Uterus (tissue), 4 donors: ENCODE data around the gene ZNF780A. TPM values are rescaled to one million over a fixed set of nuclear protein-coding genes. Genes with fewer than 3 reads are reported as not detected.

ENCODE experiments used
- DNase-seq, 2 donors: peaks; one replicate each; pipeline ENCODE4 v3.0.0-alpha.2; 2019 to 2020
- H3K27ac ChIP-seq, 2 donors: fragments of 200-600 bp; sonication (generic); 1 replicate in 1 of 2; 2 replicates in 1 of 2; pipeline ENCODE4 v1.5.1; 2016 to 2018
- H3K27me3 ChIP-seq, 2 donors: fragments of 200-600 bp; sonication (generic); one replicate each; pipeline ENCODE4 v1.5.1; 2018 to 2019; ENCODE audit warnings: control low read depth in 1 of 2
- H3K36me3 ChIP-seq, 2 donors: fragments of 200-600 bp; sonication (generic); one replicate each; pipeline ENCODE4 v1.5.1; 2019; ENCODE audit warnings: control low read depth in 1 of 2
- H3K4me1 ChIP-seq, 2 donors: fragments of 200-600 bp; sonication (generic); one replicate each; pipeline ENCODE4 v1.5.1; 2018 to 2019; ENCODE audit warnings: control low read depth in 1 of 2
- H3K4me3 ChIP-seq, 2 donors: fragments of 200-600 bp; sonication (generic); 1 replicate in 1 of 2; 2 replicates in 1 of 2; pipeline ENCODE4 v1.5.1; 2018 to 2019; ENCODE audit warnings: mild to moderate bottlenecking in 1 of 2
- H3K9me3 ChIP-seq, 2 donors: fragments of 200-600 bp; sonication (generic); one replicate each; pipeline ENCODE4 v1.5.1; 2019; ENCODE audit warnings: control low read depth in 1 of 2
- POLR2A ChIP-seq, 2 donors: fragments of 450-650 bp; IDR thresholded peaks; one replicate each; pipeline ENCODE4 v1.6.1; 2016; ENCODE audit warnings: antibody characterized with exemption in 2 of 2, mild to moderate bottlenecking in 1 of 2, moderate library complexity in 1 of 2
- intact Hi-C: fragments of 100-400 bp; cut with DNase I; formaldehyde crosslinking; loops from one replicate; pipeline ENCODE4 v1.15.1; 2023; ENCODE audit warnings: low total_unique reads
- total RNA-seq, 4 donors: library from RNA; depleted of rRNA in 3 of 4; stranded (reverse); fragments of >200 nt in 3 of 4; gene quantifications; one replicate each; pipeline versions ENCODE4 v1.1.0 to v1.2.4, GENCODE V29; 2014 to 2023
- TF ChIP-seq, protein P1 (sequence below), 4 experiments: fragments of 200-600 bp in 2 of 4; fragments of 450-650 bp in 2 of 4; sonication (generic) in 2 of 4; IDR thresholded peaks; one replicate each; pipeline ENCODE4 v1.5.1; 2016 to 2019; ENCODE audit warnings: antibody characterized with exemption in 4 of 4, mild to moderate bottlenecking in 2 of 4, moderate library complexity in 1 of 4
- donor health status: DM: yes; HTN: yes; CAD: no.

ZNF780A gene
- total RNA-seq, 4 donors from 2014 or later, result 9.4 to 52.9 (median 18.5) TPM

DNA sequence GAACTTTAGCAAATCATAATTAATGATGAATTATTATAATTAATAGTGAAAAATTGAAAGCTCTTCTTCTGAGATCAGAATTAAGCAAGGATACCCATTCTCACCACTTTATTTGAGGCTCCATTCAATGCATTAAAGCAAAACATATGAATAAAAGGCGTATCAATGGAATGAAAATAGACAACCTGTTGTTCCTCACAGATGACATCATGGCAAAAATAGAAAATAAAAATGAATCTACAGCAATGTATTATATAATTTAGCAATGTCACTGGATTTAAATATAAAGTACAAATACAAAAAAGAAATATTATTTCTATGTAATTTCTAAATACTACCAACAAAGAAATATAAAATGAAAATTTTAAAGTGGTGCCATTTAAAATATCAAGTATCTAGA, 11.1 kb upstream of the ZNF780A start:
- intact Hi-C loops, result no loop called here
- Histone ChIP-seq H3K9me3 (no peaks in the 10 kb centered on the region), H3K27ac (no peak overlapping the region), H3K36me3 (no peaks in the 10 kb centered on the region), H3K27me3 (peaks cover 0 to 3% of the 10 kb centered on the region in 2 donors), H3K4me3 (no peak overlapping the region), H3K4me1 (no peaks in the 10 kb centered on the region)
- DNase-seq, result no peak
- TF ChIP-seq, protein P1, sequence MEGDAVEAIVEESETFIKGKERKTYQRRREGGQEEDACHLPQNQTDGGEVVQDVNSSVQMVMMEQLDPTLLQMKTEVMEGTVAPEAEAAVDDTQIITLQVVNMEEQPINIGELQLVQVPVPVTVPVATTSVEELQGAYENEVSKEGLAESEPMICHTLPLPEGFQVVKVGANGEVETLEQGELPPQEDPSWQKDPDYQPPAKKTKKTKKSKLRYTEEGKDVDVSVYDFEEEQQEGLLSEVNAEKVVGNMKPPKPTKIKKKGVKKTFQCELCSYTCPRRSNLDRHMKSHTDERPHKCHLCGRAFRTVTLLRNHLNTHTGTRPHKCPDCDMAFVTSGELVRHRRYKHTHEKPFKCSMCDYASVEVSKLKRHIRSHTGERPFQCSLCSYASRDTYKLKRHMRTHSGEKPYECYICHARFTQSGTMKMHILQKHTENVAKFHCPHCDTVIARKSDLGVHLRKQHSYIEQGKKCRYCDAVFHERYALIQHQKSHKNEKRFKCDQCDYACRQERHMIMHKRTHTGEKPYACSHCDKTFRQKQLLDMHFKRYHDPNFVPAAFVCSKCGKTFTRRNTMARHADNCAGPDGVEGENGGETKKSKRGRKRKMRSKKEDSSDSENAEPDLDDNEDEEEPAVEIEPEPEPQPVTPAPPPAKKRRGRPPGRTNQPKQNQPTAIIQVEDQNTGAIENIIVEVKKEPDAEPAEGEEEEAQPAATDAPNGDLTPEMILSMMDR (IDR thresholded peaks at IDR 0.05), result no peak
- TF ChIP-seq POLR2A (IDR thresholded peaks at IDR 0.05), result no peak

DNA sequence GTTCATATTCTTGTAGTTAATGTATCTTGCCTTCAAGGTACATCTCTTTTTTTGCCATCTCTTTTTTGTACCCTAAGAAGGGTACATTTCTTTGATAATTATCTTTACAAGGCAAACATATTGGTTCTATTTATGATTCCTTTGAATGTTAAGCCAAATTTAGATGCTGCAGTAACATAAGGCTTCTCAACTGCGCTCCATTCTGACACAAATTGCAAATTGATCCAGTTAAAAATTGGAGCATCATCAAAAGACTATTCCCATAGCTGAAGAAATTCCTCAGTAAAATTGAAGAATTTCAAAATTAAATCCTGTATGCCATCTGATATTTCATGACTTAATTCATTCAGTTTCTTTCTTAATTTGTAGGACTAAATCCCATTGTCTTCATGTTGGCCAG, 2.7 kb upstream of the ZNF780A start:
- intact Hi-C loops, result no loop called here
- no peaks in the 10 kb centered on the region for H3K36me3 ChIP-seq
- H3K27me3 ChIP-seq, result no peaks in the 10 kb centered on the region
- H3K9me3 ChIP-seq, result no peaks in the 10 kb centered on the region
- H3K4me1 ChIP-seq, result no peaks in the 10 kb centered on the region
- no peak for DNase-seq
- H3K4me3 ChIP-seq, result no peak overlapping the region
- no peak overlapping the region for H3K27ac ChIP-seq
- TF ChIP-seq, protein P1 (IDR thresholded peaks at IDR 0.05), result no peak
- TF ChIP-seq POLR2A (IDR thresholded peaks at IDR 0.05), result no peak

GRCh38 chr19:40091205-40092129, 724 bp upstream of the ZNF780A start:
- Histone ChIP-seq H3K4me1 (no peaks in the 10 kb centered on the region), H3K9me3 (no peaks in the 10 kb centered on the region), H3K36me3 (no peaks in the 10 kb centered on the region), H3K27ac (peak overlapping the region; percentile 79 to 87), H3K4me3 (peak overlapping the region; percentile 65 to 88), H3K27me3 (no peaks in the 10 kb centered on the region)
- DNase-seq, result no peak
- TF ChIP-seq, protein P1 (IDR thresholded peaks at IDR 0.05), result no peak
- TF ChIP-seq POLR2A (IDR thresholded peaks at IDR 0.05), result no peak
- intact Hi-C loops, result no loop called here

DNA sequence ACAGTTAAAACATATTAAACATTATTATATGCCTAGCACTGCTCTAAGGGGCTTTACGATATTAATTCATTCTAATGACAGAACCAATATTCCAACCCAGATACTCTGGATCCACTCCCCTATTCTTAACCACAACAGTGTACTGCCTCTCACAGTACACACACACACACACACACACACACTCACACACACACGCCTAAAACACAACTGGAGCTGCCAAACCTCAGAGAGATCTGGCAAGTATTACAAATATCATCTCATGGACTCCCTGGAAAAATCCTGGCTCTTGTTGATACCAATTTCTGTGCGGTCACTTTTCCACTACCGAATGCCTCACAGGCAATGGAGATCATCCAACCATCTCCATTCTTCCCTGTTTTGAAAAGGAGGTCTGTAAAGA, 1.3 kb downstream of the ZNF780A start:
- H3K4me3 ChIP-seq, result peak overlapping the region; percentile 65 to 88
- H3K27me3 ChIP-seq, result no peaks in the 10 kb centered on the region
- H3K4me1 ChIP-seq, result no peaks in the 10 kb centered on the region
- no peaks in the 10 kb centered on the region for H3K9me3 ChIP-seq
- no peak for TF ChIP-seq POLR2A (IDR thresholded peaks at IDR 0.05)
- TF ChIP-seq, protein P1 (IDR thresholded peaks at IDR 0.05), result no peak
- intact Hi-C loops, result no loop called here
- no peaks in the 10 kb centered on the region for H3K36me3 ChIP-seq
- no peak for DNase-seq
- H3K27ac ChIP-seq, result peak overlapping the region in 1 of 2 donors; percentile 79

GRCh38 chr19:40088299-40089047, 2.3 kb downstream of the ZNF780A start:
- Histone ChIP-seq H3K4me1 (no peaks in the 10 kb centered on the region), H3K27me3 (no peaks in the 10 kb centered on the region), H3K36me3 (no peaks in the 10 kb centered on the region), H3K9me3 (no peaks in the 10 kb centered on the region), H3K4me3 (no peak overlapping the region), H3K27ac (no peak overlapping the region)
- intact Hi-C loops, result no loop called here
- DNase-seq, result no peak
- TF ChIP-seq, protein P1 (IDR thresholded peaks at IDR 0.05), result no peak
- TF ChIP-seq POLR2A (IDR thresholded peaks at IDR 0.05), result no peak
